ENCODE results near the gene FOXA1.
"Not testable (repeated sequence)": the region's sequence is repeated elsewhere in the genome, so short reads cannot be mapped to it uniquely, and the experiment has no call there.

The FOXA1 gene

GRCh38 chr14:37588956-37589714 lies 5.9 kb downstream of the FOXA1 start:
- no peak for DNase-seq

- no peak for DNase-seq
These were observed 6.4 kb downstream of the FOXA1 start for GRCh38 chr14:37588667-37588955.

- no peak for DNase-seq
These were observed 7.0 kb downstream of the FOXA1 start for GRCh38 chr14:37587881-37588666.

- DNase-seq = no peak
These were observed 7.8 kb downstream of the FOXA1 start for GRCh38 chr14:37587131-37587803.

- DNase-seq = no peak
These were observed 8.3 kb downstream of the FOXA1 start for GRCh38 chr14:37586797-37587130.

- DNase-seq = no peak
These were observed 8.9 kb downstream of the FOXA1 start for GRCh38 chr14:37585971-37586796.

- DNase-seq = no peak
These were observed 9.9 kb downstream of the FOXA1 start for GRCh38 chr14:37585101-37585511.

- DNase-seq = no peak
These were observed 10.6 kb downstream of the FOXA1 start for GRCh38 chr14:37584211-37585100.

- no peak for DNase-seq
These were observed 11.5 kb downstream of the FOXA1 start for GRCh38 chr14:37583358-37584210.

GRCh38 chr14:37580146-37580545 lies 14.9 kb downstream of the FOXA1 start:
- no peak for DNase-seq

GRCh38 chr14:37579274-37579673 lies 15.8 kb downstream of the FOXA1 start:
- DNase-seq = no peak

GRCh38 chr14:37573356-37573755 lies 21.7 kb downstream of the FOXA1 start:
- DNase-seq = no peak

- no peak for DNase-seq
These were observed 23.7 kb downstream of the FOXA1 start for GRCh38 chr14:37571391-37571790.

- DNase-seq = no peak
These were observed 25.3 kb downstream of the FOXA1 start for GRCh38 chr14:37569729-37570128.

GRCh38 chr14:37566811-37567371 lies 28.2 kb downstream of the FOXA1 start:
- no peak for DNase-seq

GRCh38 chr14:37565550-37565949 lies 29.5 kb downstream of the FOXA1 start:
- DNase-seq = no peak

GRCh38 chr14:37563189-37563588 lies 31.9 kb downstream of the FOXA1 start:
- DNase-seq = no peak

GRCh38 chr14:37559386-37559785 lies 35.7 kb downstream of the FOXA1 start:
- no peak for DNase-seq

- no peak for DNase-seq
These were observed 36.3 kb downstream of the FOXA1 start for GRCh38 chr14:37558740-37559139.

GRCh38 chr14:37555596-37555995 lies 39.5 kb downstream of the FOXA1 start:
- not testable (repeated sequence) for DNase-seq

Data from activated CD4-positive, alpha-beta T cell treated with anti-CD3 and anti-CD28 coated beads, Interleukin-10, Interleukin-2, amounts not matched to agents 100 ng/mL and 50 ng/mL, durations not matched to agents 16 hours and 8 hours (primary cell).